Skeletal muscle cell (primary cell): Measurements from ENCODE around the gene TBC1D26.
"Not testable (repeated sequence)": the region's sequence is repeated elsewhere in the genome, so short reads cannot be mapped to it uniquely, and the experiment has no call there.

Experiments
- DNase-seq: peaks from one replicate; pipeline ENCODE4 v3.0.0-alpha.2; 2010; ENCODE audit warnings: low read depth
- H3K4me3 ChIP-seq: 2 replicates; pipeline ENCODE4 v1.5.1; 2011; ENCODE audit warnings: low read depth, mild to moderate bottlenecking, control low read depth, low read length, moderate library complexity

The TBC1D26 gene

GRCh38 chr17:15742051-15742795, 10.1 kb downstream of the TBC1D26 start:
- no peak overlapping the region for H3K4me3 ChIP-seq
- no peak for DNase-seq

GRCh38 chr17:15742921-15743320, 10.8 kb downstream of the TBC1D26 start:
- no peak for DNase-seq
- H3K4me3 ChIP-seq: no peak overlapping the region

- no peak overlapping the region for H3K4me3 ChIP-seq
- no peak for DNase-seq
Measured at GRCh38 chr17:15744074-15744676, 12.1 kb downstream of the TBC1D26 start.

- H3K4me3 ChIP-seq: no peak overlapping the region
- DNase-seq: no peak
Measured at GRCh38 chr17:15744885-15745284, 12.8 kb downstream of the TBC1D26 start.

GRCh38 chr17:15749403-15749802, 17.3 kb downstream of the TBC1D26 start:
- DNase-seq, H3K4me3 ChIP-seq: not testable (repeated sequence)

- DNase-seq, H3K4me3 ChIP-seq: not testable (repeated sequence)
Measured at GRCh38 chr17:15768865-15769533, 36.9 kb downstream of the TBC1D26 start.

- DNase-seq, H3K4me3 ChIP-seq: not testable (repeated sequence)
Measured at GRCh38 chr17:15770679-15771078, 38.6 kb downstream of the TBC1D26 start.

GRCh38 chr17:15776871-15777270, 44.8 kb downstream of the TBC1D26 start:
- H3K4me3 ChIP-seq: no peak overlapping the region
- DNase-seq: no peak

- H3K4me3 ChIP-seq: no peak overlapping the region
- DNase-seq: no peak
Measured at GRCh38 chr17:15777297-15777696, 45.2 kb downstream of the TBC1D26 start.

- no peak for DNase-seq
- no peak overlapping the region for H3K4me3 ChIP-seq
Measured at GRCh38 chr17:15777717-15778116, 45.6 kb downstream of the TBC1D26 start.

GRCh38 chr17:15779119-15779518, 47.0 kb downstream of the TBC1D26 start:
- DNase-seq: no peak
- H3K4me3 ChIP-seq: no peak overlapping the region

GRCh38 chr17:15780188-15780587, 48.1 kb downstream of the TBC1D26 start:
- no peak for DNase-seq
- no peak overlapping the region for H3K4me3 ChIP-seq

GRCh38 chr17:15782866-15783265, 50.8 kb downstream of the TBC1D26 start:
- DNase-seq: peak; percentile 2
- H3K4me3 ChIP-seq: peak overlapping the region; percentile 35

- no peak for DNase-seq
Measured at GRCh38 chr17:15783461-15783860, 51.4 kb downstream of the TBC1D26 start.

GRCh38 chr17:15784351-15784750, 52.3 kb downstream of the TBC1D26 start:
- DNase-seq: peak; percentile 2
- H3K4me3 ChIP-seq: not testable (repeated sequence)

More at GRCh38 chr17:15783461-15783860, 51.4 kb downstream of the TBC1D26 start:
- H3K4me3 ChIP-seq: no peak overlapping the region

GRCh38 chr17:15787363-15788075, 55.4 kb downstream of the TBC1D26 start:
- not testable (repeated sequence) for DNase-seq, H3K4me3 ChIP-seq

GRCh38 chr17:15788365-15788764, 56.3 kb downstream of the TBC1D26 start:
- not testable (repeated sequence) for H3K4me3 ChIP-seq, DNase-seq
